Esophagus muscularis mucosa (tissue), 4 donors: ENCODE results near the gene CDR2. TPM values are rescaled to one million over a fixed set of nuclear protein-coding genes. Genes with fewer than 3 reads are reported as not detected.
"Not testable (repeated sequence)": the region's sequence is repeated elsewhere in the genome, so short reads cannot be mapped to it uniquely, and the experiment has no call there.

Experiments
- DNase-seq: peaks from one replicate; pipeline ENCODE4 v3.0.0-alpha.2; 2017; ENCODE audit errors: extremely low spot score
- H3K27ac ChIP-seq, 4 donors: fragments of 200-600 bp; sonication (generic); replicated peaks in 1 of 4; 1 replicate in 3 of 4; 2 replicates in 1 of 4; pipeline ENCODE4 v1.5.1; 2016 to 2019; ENCODE audit warnings: mild to moderate bottlenecking in 1 of 4
- H3K27me3 ChIP-seq, 4 donors: fragments of 200-600 bp; sonication (generic); one replicate each; pipeline versions ENCODE4 v1.5.1 to v1.6.0; 2016 to 2019
- H3K36me3 ChIP-seq, 4 donors: fragments of 200-600 bp; sonication (generic); one replicate each; pipeline ENCODE4 v1.5.1; 2016 to 2019
- H3K4me1 ChIP-seq, 4 donors: fragments of 200-600 bp; sonication (generic); one replicate each; pipeline ENCODE4 v1.5.1; 2016 to 2019
- H3K4me3 ChIP-seq, 4 donors: fragments of 200-600 bp; sonication (generic); 1 replicate in 2 of 4; 2 replicates in 2 of 4; pipeline ENCODE4 v1.5.1; 2016 to 2019; ENCODE audit warnings: mild to moderate bottlenecking in 4 of 4, moderate library complexity in 1 of 4
- H3K9me3 ChIP-seq, 4 donors: fragments of 200-600 bp; sonication (generic); 1 replicate in 3 of 4; 2 replicates in 1 of 4; pipeline ENCODE4 v1.5.1; 2016 to 2019
- CTCF ChIP-seq, 3 experiments: fragments of 200-600 bp in 2 of 3; fragments of 450-650 bp in 1 of 3; sonication (generic) in 2 of 3; IDR thresholded peaks; one replicate each; pipeline ENCODE4 v1.5.1; 2017 to 2019; ENCODE audit warnings: antibody characterized with exemption in 3 of 3, mild to moderate bottlenecking in 2 of 3, moderate library complexity in 1 of 3
- EP300 ChIP-seq: sonication (generic); formaldehyde crosslinking; IDR thresholded peaks from one replicate; pipeline ENCODE4 v1.6.1; 2017; ENCODE audit warnings: antibody characterized with exemption
- POLR2A ChIP-seq: fragments of 450-650 bp; IDR thresholded peaks from one replicate; pipeline ENCODE4 v1.6.1; 2017; ENCODE audit warnings: antibody characterized with exemption, moderate library complexity, mild to moderate bottlenecking, low read depth
- POLR2AphosphoS5 ChIP-seq, 2 donors: sonication (generic); formaldehyde crosslinking; IDR thresholded peaks; one replicate each; pipeline ENCODE4 v1.6.1; 2017; ENCODE audit warnings: antibody characterized with exemption in 2 of 2
- WGBS: methylation state at CpG from one replicate; pipeline ENCODE4 v1.1.5; 2018; 5-methylcytosine and 5-hydroxymethylcytosine counted together
- intact Hi-C: fragments of 100-400 bp; cut with DNase I; formaldehyde crosslinking; loops from one replicate; pipeline ENCODE4 v1.15.1; 2023
- total RNA-seq, 4 donors: library from RNA; depleted of rRNA; stranded (reverse); fragments of >200 nt; gene quantifications; one replicate each; pipeline versions ENCODE4 v1.1.0 to v1.2.1, GENCODE V29; 2016

Gene CDR2
- total RNA-seq, 4 donors from 2014 or later, result 37.0 to 54.0 (median 39.5) TPM

DNA sequence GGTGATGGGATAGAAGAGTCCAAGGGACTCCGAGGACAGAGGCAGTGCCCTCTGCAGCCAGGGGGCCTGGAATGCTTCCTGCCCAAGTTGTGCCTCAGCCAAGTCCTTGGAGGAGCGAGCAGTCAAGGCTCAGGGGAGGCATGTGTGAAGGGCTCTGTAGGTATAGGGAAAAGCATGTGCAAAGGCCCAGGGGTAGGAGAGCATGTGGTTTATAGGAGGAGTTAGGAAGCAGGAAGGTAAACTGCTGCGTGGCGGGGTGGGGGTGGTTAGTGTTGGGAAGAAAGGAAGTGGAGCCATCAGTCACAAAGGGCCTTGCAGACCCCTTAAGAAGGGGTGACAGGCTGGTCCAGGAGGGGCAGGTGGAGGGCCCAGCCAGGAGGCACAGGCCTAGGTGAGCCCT lies 70.0 kb downstream of the CDR2 start:
- H3K36me3 ChIP-seq, result peaks cover 26 to 82% (median 74%) of the 10 kb centered on the region in 4 donors
- no peak for DNase-seq
- TF ChIP-seq CTCF (IDR thresholded peaks at IDR 0.05), result no peak
- TF ChIP-seq POLR2A, result no peak
- TF ChIP-seq POLR2AphosphoS5 (IDR thresholded peaks at IDR 0.05), result no peak
- TF ChIP-seq EP300, result no peak

DNA sequence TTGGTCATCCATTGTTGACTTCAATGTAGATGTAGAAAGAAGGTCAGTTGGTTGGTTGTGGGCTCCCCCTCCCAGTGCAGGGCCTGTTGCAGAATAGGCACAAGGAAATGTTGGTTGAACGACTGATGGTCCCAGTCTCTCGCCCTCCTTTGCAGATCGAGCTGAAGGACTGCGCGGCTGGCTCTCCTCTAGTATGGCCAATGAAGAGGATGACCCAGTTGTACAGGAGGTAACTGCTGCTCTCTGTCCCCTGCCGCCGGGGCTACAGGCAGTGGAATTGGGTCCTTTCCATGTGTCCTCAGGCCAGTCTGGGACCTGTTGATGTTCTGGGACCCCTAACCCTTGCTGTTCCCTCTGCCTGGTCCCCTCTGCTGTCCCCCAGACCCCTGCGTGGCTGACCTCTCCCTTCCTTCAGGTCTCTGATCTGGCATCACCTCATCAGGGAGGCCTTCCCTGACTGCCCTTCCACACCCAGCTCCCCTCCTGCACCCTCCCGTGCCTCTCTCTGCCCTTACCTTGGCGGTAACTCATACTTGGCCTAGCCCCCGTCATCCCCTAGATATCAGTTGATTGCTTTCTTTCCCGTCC lies 71.5 kb downstream of the CDR2 start:
- intact Hi-C loops, result no loop called here
- peaks cover 15 to 31% (median 31%) of the 10 kb centered on the region in 4 donors for H3K4me1 ChIP-seq
- H3K4me3 ChIP-seq, result no peak overlapping the region
- H3K27ac ChIP-seq, result no peak overlapping the region
- H3K36me3 ChIP-seq, result peaks cover 15 to 66% (median 59%) of the 10 kb centered on the region in 4 donors
- WGBS, result 93% methylated on average over 11 of the region's 12 CpGs
- no peak for DNase-seq
- TF ChIP-seq POLR2AphosphoS5 (IDR thresholded peaks at IDR 0.05), result no peak
- TF ChIP-seq CTCF (IDR thresholded peaks at IDR 0.05), result no peak
- TF ChIP-seq POLR2A, result no peak
- no peak for TF ChIP-seq EP300
- peaks cover 0 to 4% (median 0%) of the 10 kb centered on the region in 4 donors for H3K27me3 ChIP-seq
- no peaks in the 10 kb centered on the region for H3K9me3 ChIP-seq

More for the DNA sequence above, 70.0 kb downstream of the CDR2 start:
- WGBS, result 94% methylated on average over 4 of the region's 4 CpGs
- peaks cover 9 to 17% (median 17%) of the 10 kb centered on the region in 4 donors for H3K4me1 ChIP-seq
- no peaks in the 10 kb centered on the region for H3K9me3 ChIP-seq
- H3K27ac ChIP-seq, result no peak overlapping the region
- intact Hi-C loops, result no loop called here
- no peaks in the 10 kb centered on the region for H3K27me3 ChIP-seq
- no peak overlapping the region for H3K4me3 ChIP-seq

DNA sequence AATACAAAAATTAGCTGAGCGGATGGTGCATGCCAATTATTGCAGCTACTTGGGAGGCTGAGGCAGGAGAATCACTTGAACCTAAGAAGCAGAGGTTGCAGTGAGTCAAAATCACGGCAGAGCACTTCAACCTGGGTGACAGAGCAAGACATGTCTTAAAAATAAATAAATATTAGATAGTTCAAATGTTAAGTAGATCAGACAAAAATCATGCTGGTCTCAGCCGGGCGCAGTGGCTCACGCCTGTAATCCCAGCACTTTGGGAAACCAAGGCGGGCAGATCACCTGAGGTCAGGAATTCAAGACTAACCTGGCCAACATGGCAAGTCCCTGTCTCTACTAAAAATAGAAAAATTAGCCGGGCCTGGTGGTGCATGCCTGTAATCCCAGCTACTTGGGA lies 73.0 kb downstream of the CDR2 start:
- DNase-seq, intact Hi-C loops, H3K4me3 ChIP-seq, H3K27ac ChIP-seq, H3K27me3 ChIP-seq, H3K9me3 ChIP-seq: not testable (repeated sequence)
- Histone ChIP-seq H3K4me1 (peaks cover 19 to 36% (median 34%) of the 10 kb centered on the region in 4 donors), H3K36me3 (peaks cover under 1 to 52% (median 44%) of the 10 kb centered on the region in 4 donors)
- WGBS, result 92% methylated on average over 7 of the region's 7 CpGs

DNA sequence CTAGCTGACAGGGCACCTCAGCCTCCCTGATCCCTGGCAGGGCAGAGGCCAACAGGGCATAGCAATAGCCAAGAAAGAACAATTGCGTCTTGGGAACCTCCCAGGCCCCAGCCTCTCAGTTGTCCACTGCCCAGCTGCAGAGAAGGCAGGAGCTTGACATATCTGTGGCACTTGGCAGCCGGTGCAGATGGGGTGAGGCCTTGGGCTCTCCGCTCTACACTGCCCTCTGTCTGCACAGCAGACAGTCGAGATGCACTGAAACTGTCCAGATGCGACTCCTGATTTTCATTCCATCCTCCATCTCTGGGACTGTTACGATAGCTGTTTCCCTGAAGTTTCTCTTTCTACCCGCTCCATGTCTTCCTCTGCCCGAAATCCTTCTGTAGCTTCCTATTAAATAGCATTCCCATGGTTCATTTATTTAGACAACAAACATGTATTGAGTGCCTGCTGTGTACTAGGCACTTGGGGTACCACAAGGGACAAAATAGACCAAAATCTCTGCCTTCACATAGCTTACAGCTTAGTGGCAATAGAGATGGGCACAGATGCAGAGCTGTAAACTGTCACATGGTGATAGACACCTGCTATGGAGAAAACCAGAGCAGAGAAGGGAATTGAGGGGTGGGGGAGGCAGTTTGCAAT lies 73.9 kb downstream of the CDR2 start:
- no peak overlapping the region for H3K4me3 ChIP-seq
- H3K4me1 ChIP-seq, result peaks cover 21 to 40% (median 39%) of the 10 kb centered on the region in 4 donors
- no peak for DNase-seq
- TF ChIP-seq POLR2AphosphoS5 (IDR thresholded peaks at IDR 0.05) (no peak), CTCF (IDR thresholded peaks at IDR 0.05) (peak; percentile 59 to 66 (median 61))
- peaks cover 0 to 44% (median 35%) of the 10 kb centered on the region in 4 donors for H3K36me3 ChIP-seq
- peaks cover 0 to 4% (median 0%) of the 10 kb centered on the region in 4 donors for H3K27me3 ChIP-seq
- peak overlapping the region; percentile 32 to 51 (median 42) for H3K27ac ChIP-seq
- intact Hi-C loops, result no loop called here
- 39% methylated on average over 8 of the region's 8 CpGs for WGBS
- H3K9me3 ChIP-seq, result no peaks in the 10 kb centered on the region

DNA sequence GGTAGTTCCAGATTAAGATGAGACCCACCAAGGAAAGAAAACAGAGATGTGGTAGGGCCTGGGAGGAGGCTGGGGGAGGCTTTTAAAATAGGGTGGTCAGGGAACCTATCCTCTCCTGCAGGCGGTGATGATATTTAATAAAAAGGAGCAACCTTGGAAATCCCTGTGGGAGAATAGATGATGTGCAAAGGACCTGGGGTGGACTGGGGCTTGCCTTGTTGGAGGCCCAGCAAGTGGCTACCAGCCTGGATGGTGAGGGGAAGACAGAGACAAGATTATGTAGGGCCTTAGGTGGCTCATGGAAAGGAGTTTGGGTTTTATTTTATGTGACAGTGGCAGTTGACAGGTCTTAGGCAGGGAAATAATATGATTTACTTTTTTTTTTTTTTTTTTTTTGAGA lies 75.4 kb downstream of the CDR2 start:
- WGBS, result 100% methylated on average over 1 of the region's 1 CpG
- peaks cover 0 to 4% (median 0%) of the 10 kb centered on the region in 4 donors for H3K27me3 ChIP-seq
- intact Hi-C loops, result loop anchor here (5.0 kb wide), 2 partner anchors 297 to 347 kb away; partner anchors contain the start of genes PDZD9 and UQCRC2
- H3K9me3 ChIP-seq, result no peaks in the 10 kb centered on the region
- H3K4me3 ChIP-seq, result peak overlapping the region in 1 of 4 donors; percentile 85
- peaks cover 0 to 30% (median 20%) of the 10 kb centered on the region in 4 donors for H3K36me3 ChIP-seq
- DNase-seq, result no peak
- peaks cover 21 to 40% (median 39%) of the 10 kb centered on the region in 4 donors for H3K4me1 ChIP-seq
- TF ChIP-seq POLR2A (no peak), POLR2AphosphoS5 (IDR thresholded peaks at IDR 0.05) (no peak), CTCF (IDR thresholded peaks at IDR 0.05) (no peak), EP300 (no peak)
- H3K27ac ChIP-seq, result peak overlapping the region; percentile 92 to 96 (median 96)
